Esophagus squamous epithelium (tissue), 5 donors: ENCODE data around the gene RAB35. TPM values are rescaled to one million over a fixed set of nuclear protein-coding genes. Genes with fewer than 3 reads are reported as not detected.

Source experiments
- DNase-seq: peaks from one replicate; lab custom pipeline; 2025; lab: John Stamatoyannopoulos, UW
- H3K27ac ChIP-seq, 4 donors: fragments of 200-600 bp; sonication (generic); one replicate each; pipeline ENCODE4 v1.5.1; 2016 to 2019; ENCODE audit warnings: mild to moderate bottlenecking in 1 of 4
- H3K27me3 ChIP-seq, 4 donors: fragments of 200-600 bp; sonication (generic); 1 replicate in 3 of 4; 2 replicates in 1 of 4; pipeline versions ENCODE4 v1.5.1 to v1.6.0; 2017 to 2021; ENCODE audit warnings: antibody characterized with exemption in 1 of 4
- H3K36me3 ChIP-seq, 3 donors: fragments of 200-600 bp; sonication (generic); one replicate each; pipeline ENCODE4 v1.5.1; 2016 to 2019
- H3K4me1 ChIP-seq, 3 donors: fragments of 200-600 bp; sonication (generic); one replicate each; pipeline ENCODE4 v1.5.1; 2017 to 2019
- H3K4me3 ChIP-seq, 4 donors: fragments of 200-600 bp; sonication (generic); 1 replicate in 3 of 4; 2 replicates in 1 of 4; pipeline ENCODE4 v1.5.1; 2016 to 2019; ENCODE audit warnings: mild to moderate bottlenecking in 2 of 4, moderate library complexity in 1 of 4
- H3K9me3 ChIP-seq, 3 donors: fragments of 200-600 bp; sonication (generic); one replicate each; pipeline ENCODE4 v1.5.1; 2016 to 2019
- POLR2A ChIP-seq, 4 donors: fragments of 450-650 bp; IDR thresholded peaks; one replicate each; pipeline ENCODE4 v1.6.1; 2017; ENCODE audit warnings: antibody characterized with exemption in 4 of 4, mild to moderate bottlenecking in 4 of 4, moderate library complexity in 3 of 4
- WGBS, 2 donors: methylation state at CpG; one replicate each; pipeline ENCODE4 v1.1.5; 2018; 5-methylcytosine and 5-hydroxymethylcytosine counted together
- intact Hi-C: fragments of 100-400 bp; cut with DNase I; formaldehyde crosslinking; loops from one replicate; pipeline ENCODE4 v1.15.0; 2022
- total RNA-seq, 4 donors: library from RNA; depleted of rRNA; stranded (reverse); fragments of >200 nt; gene quantifications; one replicate each; pipeline ENCODE4 v1.1.0, GENCODE V29; 2016
- TF ChIP-seq, protein P1 (sequence below), 6 experiments: fragments of 450-650 bp in 4 of 6; fragments of 200-600 bp in 2 of 6; sonication (generic) in 2 of 6; IDR thresholded peaks; one replicate each; pipeline ENCODE4 v1.5.1; 2016 to 2019; ENCODE audit warnings: antibody characterized with exemption in 6 of 6, mild to moderate bottlenecking in 4 of 6, moderate library complexity in 4 of 6
- donor health status: DM: yes; HTN: yes; CAD: no.

Gene RAB35
- total RNA-seq, 4 donors from 2014 or later: 25.8 to 38.9 (median 32.0) TPM

DNA sequence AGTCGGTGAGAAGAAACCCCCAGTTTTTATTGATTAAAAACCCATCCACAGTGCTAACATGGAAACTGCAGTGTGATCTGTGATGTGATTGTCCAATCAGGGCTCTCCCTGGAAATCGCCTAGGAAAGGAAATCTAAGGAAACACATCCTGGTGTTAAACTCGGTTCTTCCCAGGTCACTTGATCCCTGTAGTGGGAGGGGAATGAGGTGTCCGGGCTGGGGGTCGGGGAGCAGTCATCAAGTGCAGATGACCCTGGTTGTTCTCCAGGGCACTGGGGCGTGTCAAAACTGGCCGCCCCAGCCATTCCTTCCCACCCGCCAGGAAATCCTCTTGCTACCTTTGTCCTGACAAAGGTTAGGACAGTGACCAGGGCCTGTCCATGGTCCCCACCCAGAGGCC lies 20.8 kb downstream of the RAB35 start:
- 81 to 100% methylated on average over 1 to 8 of the region's 8 CpGs for WGBS, 2 donors
- Histone ChIP-seq H3K27me3 (no peaks in the 10 kb centered on the region), H3K4me1 (peaks cover 7 to 30% (median 11%) of the 10 kb centered on the region in 3 donors), H3K4me3 (no peak overlapping the region), H3K36me3 (peaks cover 29 to 100% (median 38%) of the 10 kb centered on the region in 3 donors), H3K9me3 (no peaks in the 10 kb centered on the region), H3K27ac (no peak overlapping the region)
- DNase-seq: no peak
- intact Hi-C loops: no loop called here
- no peak for TF ChIP-seq POLR2A (IDR thresholded peaks at IDR 0.05)
- TF ChIP-seq, protein P1, sequence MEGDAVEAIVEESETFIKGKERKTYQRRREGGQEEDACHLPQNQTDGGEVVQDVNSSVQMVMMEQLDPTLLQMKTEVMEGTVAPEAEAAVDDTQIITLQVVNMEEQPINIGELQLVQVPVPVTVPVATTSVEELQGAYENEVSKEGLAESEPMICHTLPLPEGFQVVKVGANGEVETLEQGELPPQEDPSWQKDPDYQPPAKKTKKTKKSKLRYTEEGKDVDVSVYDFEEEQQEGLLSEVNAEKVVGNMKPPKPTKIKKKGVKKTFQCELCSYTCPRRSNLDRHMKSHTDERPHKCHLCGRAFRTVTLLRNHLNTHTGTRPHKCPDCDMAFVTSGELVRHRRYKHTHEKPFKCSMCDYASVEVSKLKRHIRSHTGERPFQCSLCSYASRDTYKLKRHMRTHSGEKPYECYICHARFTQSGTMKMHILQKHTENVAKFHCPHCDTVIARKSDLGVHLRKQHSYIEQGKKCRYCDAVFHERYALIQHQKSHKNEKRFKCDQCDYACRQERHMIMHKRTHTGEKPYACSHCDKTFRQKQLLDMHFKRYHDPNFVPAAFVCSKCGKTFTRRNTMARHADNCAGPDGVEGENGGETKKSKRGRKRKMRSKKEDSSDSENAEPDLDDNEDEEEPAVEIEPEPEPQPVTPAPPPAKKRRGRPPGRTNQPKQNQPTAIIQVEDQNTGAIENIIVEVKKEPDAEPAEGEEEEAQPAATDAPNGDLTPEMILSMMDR (IDR thresholded peaks at IDR 0.05): no peak

DNA sequence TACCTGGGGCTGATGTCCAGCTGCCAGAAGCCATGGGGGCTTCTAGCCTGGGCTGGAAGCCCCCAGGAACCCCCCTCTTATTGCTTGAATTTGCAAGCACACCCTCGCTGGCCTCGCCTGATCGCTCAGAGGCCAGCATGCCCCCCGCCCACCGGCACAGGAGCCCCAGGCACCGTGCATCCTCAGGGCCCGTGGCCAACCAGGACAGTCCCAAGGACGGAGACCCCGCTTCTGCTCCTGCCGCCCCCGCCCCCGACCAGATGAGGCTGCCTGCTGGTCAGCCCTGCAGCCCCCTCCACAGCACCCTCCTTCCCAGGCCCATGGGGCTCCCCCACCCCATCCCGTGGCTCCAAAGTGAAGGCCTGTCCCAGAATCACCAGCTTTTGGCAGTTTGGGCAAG lies 21.2 kb downstream of the RAB35 start:
- WGBS, 2 donors: 83% methylated on average over 1 of the region's 13 CpGs; no CpG with 5 or more reads in 1 of the 2 donors
- TF ChIP-seq POLR2A (IDR thresholded peaks at IDR 0.05): no peak
- TF ChIP-seq, protein P1 (IDR thresholded peaks at IDR 0.05): no peak
- Histone ChIP-seq H3K4me3 (no peak overlapping the region), H3K9me3 (no peaks in the 10 kb centered on the region), H3K36me3 (peaks cover 29 to 100% (median 36%) of the 10 kb centered on the region in 3 donors), H3K27me3 (no peaks in the 10 kb centered on the region), H3K27ac (no peak overlapping the region), H3K4me1 (peaks cover 3 to 26% (median 7%) of the 10 kb centered on the region in 3 donors)
- intact Hi-C loops: no loop called here
- no peak for DNase-seq

DNA sequence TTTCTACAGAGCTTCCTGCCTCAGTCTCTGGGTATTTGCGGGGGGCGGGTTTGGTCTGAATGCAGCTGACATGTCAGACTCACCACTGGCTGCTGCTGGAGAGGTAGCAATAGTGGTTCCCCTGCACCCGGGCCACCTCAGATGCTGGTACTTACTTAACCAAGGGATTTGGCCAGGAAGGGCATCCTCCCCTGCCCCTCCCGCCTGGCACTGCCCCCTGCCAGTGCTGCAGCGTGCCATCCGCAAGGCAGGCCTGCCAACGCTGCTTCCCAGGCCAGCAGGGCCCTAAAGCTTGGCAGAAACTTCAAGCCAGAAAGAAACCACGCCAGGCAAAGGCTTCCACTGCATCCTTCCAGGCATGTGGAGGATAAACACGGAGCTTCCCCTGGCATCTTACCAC lies 22.1 kb downstream of the RAB35 start:
- Histone ChIP-seq H3K4me3 (no peak overlapping the region), H3K36me3 (peaks cover 29 to 100% (median 35%) of the 10 kb centered on the region in 3 donors), H3K27me3 (no peaks in the 10 kb centered on the region), H3K27ac (no peak overlapping the region), H3K9me3 (no peaks in the 10 kb centered on the region), H3K4me1 (peaks cover 0 to 17% (median 0%) of the 10 kb centered on the region in 3 donors)
- WGBS, 2 donors: 65 to 82% methylated on average over 2 to 3 of the region's 9 CpGs
- TF ChIP-seq, protein P1 (IDR thresholded peaks at IDR 0.05): no peak
- TF ChIP-seq POLR2A (IDR thresholded peaks at IDR 0.05): no peak
- no peak for DNase-seq
- intact Hi-C loops: no loop called here

DNA sequence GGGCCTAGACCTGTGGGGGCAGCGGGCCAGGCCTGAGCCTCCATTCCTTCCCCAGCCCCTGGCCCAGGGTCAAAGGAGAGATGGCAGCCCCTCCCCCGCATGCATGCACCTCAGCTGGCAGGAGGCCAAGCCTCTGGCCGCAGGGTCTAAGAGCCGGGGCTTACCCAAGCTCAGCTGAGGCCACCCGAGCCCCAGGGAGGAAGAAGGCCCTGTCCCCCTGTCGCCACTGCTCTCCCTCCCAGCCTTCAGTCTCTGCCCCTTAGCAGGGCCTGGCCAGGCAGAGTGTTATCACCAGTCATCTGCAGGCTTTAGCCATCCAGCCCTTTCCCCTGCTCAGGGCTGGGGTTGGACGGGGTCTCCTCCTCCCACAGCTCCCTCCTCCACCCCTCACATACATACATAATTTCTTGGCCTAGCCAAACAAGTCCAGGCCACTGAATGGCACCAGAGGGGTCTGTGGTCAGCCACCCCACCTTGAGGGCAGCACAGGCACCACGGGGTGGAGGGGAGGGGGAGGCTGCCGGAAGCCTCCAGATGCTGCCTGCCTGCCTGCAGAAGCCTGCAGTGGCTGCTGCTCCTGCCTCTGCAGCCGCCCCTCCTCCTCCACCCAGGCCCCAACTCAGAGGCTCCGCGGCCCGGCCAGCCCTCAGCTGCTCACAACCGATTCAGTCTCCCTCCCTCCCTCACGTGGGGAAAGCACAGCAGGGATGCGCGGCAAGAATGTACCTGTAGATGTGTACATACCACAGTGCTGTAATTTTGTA lies 22.8 kb downstream of the RAB35 start:
- WGBS, 2 donors: 59 to 60% methylated on average over 9 to 10 of the region's 17 CpGs
- no peak for DNase-seq
- H3K36me3 ChIP-seq: peaks cover 24 to 93% (median 28%) of the 10 kb centered on the region in 3 donors
- H3K4me1 ChIP-seq: peaks cover 0 to 12% (median 0%) of the 10 kb centered on the region in 3 donors
- TF ChIP-seq, protein P1 (IDR thresholded peaks at IDR 0.05): no peak
- no peak for TF ChIP-seq POLR2A (IDR thresholded peaks at IDR 0.05)
- no peak overlapping the region for H3K27ac ChIP-seq
- no peak overlapping the region for H3K4me3 ChIP-seq
- intact Hi-C loops: no loop called here
- H3K27me3 ChIP-seq: no peaks in the 10 kb centered on the region
- H3K9me3 ChIP-seq: no peaks in the 10 kb centered on the region

DNA sequence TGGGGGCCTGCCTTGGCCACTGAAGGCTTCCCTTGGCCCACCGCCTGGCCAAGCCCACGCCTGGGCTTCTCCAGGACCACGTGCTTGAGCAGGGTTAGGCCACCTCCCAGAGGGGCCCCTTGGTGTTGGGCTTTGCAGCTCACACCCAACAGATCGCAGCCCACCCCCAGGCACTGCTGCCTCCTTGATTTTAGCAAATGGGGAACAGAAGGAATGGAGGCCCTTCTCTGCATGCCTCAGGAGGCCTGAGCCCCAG lies 23.3 kb downstream of the RAB35 start:
- Histone ChIP-seq H3K4me1 (peaks cover 0 to 12% (median 0%) of the 10 kb centered on the region in 3 donors), H3K27ac (no peak overlapping the region), H3K4me3 (no peak overlapping the region), H3K27me3 (no peaks in the 10 kb centered on the region), H3K36me3 (peaks cover 18 to 88% (median 23%) of the 10 kb centered on the region in 3 donors), H3K9me3 (no peaks in the 10 kb centered on the region)
- no peak for TF ChIP-seq POLR2A (IDR thresholded peaks at IDR 0.05)
- TF ChIP-seq, protein P1 (IDR thresholded peaks at IDR 0.05): no peak
- DNase-seq: no peak
- no CpG with 5 or more reads among the region's 4 CpGs for WGBS, 2 donors
- intact Hi-C loops: no loop called here
